HFFc6 (cell line): ENCODE data around the gene PLEKHA7. TPM values are rescaled to one million over a fixed set of nuclear protein-coding genes. Genes with fewer than 3 reads are reported as not detected.
"Not testable (repeated sequence)": the region's sequence is repeated elsewhere in the genome, so short reads cannot be mapped to it uniquely, and the experiment has no call there.

Experiments
- DNase-seq: peaks from one replicate; pipeline ENCODE4 v3.0.0-alpha.2; 2018
- H3K27ac Mint-ChIP-seq: 2 replicates; pipeline ENCODE4 v1.8.0; 2020; ENCODE audit warnings: mild to moderate bottlenecking, mixed read lengths
- H3K27me3 Mint-ChIP-seq: 2 replicates; pipeline ENCODE4 v1.8.0; 2021; ENCODE audit warnings: mild to moderate bottlenecking, moderate library complexity, mixed read lengths; ENCODE audit not compliant: insufficient read depth
- H3K36me3 Mint-ChIP-seq: 2 replicates; pipeline ENCODE4 v1.8.0; 2021; ENCODE audit warnings: low read depth, mixed read lengths
- H3K4me1 Mint-ChIP-seq: 2 replicates; pipeline ENCODE4 v1.8.0; 2020; ENCODE audit warnings: low read depth, mixed read lengths
- H3K4me3 Mint-ChIP-seq: 2 replicates; pipeline ENCODE4 v1.8.0; 2020; ENCODE audit warnings: mild to moderate bottlenecking, moderate library complexity, mixed read lengths
- H3K9me3 Mint-ChIP-seq: 2 replicates; pipeline ENCODE4 v1.8.0; 2020; ENCODE audit warnings: mild to moderate bottlenecking, mixed read lengths
- total RNA-seq, 6 experiments: library from RNA; stranded (reverse); fragmentation: NEBNext Ultra II Directional; extraction: Animal tissue kit (Norgen Biotek cat#: 25700); gene quantifications; 2 replicates in 1 of 6; 3 replicates in 5 of 6; pipeline ENCODE4 v1.2.3, GENCODE V29; 2021
- TF ChIP-seq, protein P1 (sequence below): fragments of 200-600 bp; sonication (generic); IDR thresholded peaks from 2 replicates; pipeline ENCODE4 v1.5.0; 2021; ENCODE audit warnings: antibody characterized with exemption, mild to moderate bottlenecking

The PLEKHA7 gene
- total RNA-seq, 6 experiments from 2014 or later = 0.07 to 0.24 (median 0.08) TPM; not detected in 3

GRCh38 chr11:16867097-16867496 lies 147.1 kb downstream of the PLEKHA7 start:
- no peaks in the 10 kb centered on the region for H3K36me3 Mint-ChIP-seq
- H3K4me3 Mint-ChIP-seq = no peak overlapping the region
- peaks cover 7% of the 10 kb centered on the region; the same call in 1 of the 2 replicates for H3K4me1 Mint-ChIP-seq
- H3K27ac Mint-ChIP-seq = no peak overlapping the region
- TF ChIP-seq, protein P1, sequence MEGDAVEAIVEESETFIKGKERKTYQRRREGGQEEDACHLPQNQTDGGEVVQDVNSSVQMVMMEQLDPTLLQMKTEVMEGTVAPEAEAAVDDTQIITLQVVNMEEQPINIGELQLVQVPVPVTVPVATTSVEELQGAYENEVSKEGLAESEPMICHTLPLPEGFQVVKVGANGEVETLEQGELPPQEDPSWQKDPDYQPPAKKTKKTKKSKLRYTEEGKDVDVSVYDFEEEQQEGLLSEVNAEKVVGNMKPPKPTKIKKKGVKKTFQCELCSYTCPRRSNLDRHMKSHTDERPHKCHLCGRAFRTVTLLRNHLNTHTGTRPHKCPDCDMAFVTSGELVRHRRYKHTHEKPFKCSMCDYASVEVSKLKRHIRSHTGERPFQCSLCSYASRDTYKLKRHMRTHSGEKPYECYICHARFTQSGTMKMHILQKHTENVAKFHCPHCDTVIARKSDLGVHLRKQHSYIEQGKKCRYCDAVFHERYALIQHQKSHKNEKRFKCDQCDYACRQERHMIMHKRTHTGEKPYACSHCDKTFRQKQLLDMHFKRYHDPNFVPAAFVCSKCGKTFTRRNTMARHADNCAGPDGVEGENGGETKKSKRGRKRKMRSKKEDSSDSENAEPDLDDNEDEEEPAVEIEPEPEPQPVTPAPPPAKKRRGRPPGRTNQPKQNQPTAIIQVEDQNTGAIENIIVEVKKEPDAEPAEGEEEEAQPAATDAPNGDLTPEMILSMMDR = no peak
- no peak for DNase-seq
- H3K27me3 Mint-ChIP-seq = peaks cover 14% of the 10 kb centered on the region
- no peaks in the 10 kb centered on the region for H3K9me3 Mint-ChIP-seq

GRCh38 chr11:16864428-16864827 lies 149.8 kb downstream of the PLEKHA7 start:
- H3K27me3 Mint-ChIP-seq = peaks cover 18% of the 10 kb centered on the region
- not testable (repeated sequence) for H3K9me3 Mint-ChIP-seq, H3K4me1 Mint-ChIP-seq, DNase-seq, H3K36me3 Mint-ChIP-seq, H3K27ac Mint-ChIP-seq, H3K4me3 Mint-ChIP-seq

- no peaks in the 10 kb centered on the region for H3K9me3 Mint-ChIP-seq
- DNase-seq = no peak
- peaks cover 23% of the 10 kb centered on the region for H3K27me3 Mint-ChIP-seq
- no peak overlapping the region for H3K4me3 Mint-ChIP-seq
- H3K27ac Mint-ChIP-seq = no peak overlapping the region
- H3K4me1 Mint-ChIP-seq = no peaks in the 10 kb centered on the region
- TF ChIP-seq, protein P1 = no peak
- H3K36me3 Mint-ChIP-seq = no peaks in the 10 kb centered on the region
These were observed 150.8 kb downstream of the PLEKHA7 start for GRCh38 chr11:16863389-16863788.

DNA sequence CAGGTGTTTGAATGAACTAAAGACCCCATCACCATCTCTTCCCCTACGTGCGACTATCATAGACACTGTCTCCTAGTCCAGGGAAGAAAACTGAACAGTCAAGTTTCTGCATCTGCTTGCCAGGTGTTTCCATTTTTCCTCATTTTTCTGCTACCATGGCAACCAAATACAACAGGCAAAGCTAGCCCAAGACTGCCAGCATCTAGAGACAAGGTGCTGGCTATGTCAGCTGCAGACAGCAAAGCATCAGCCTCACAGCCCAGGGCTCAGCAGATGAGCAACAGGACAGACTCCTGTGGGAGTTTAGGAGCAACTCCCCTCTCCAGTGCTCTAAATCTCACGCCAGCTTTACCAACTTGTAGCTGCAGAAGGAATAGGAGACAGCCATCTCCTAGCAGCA lies 151.5 kb downstream of the PLEKHA7 start:
- Mint-ChIP-seq H3K27ac (no peak overlapping the region), H3K27me3 (peaks cover 23% of the 10 kb centered on the region), H3K36me3 (no peaks in the 10 kb centered on the region), H3K4me1 (no peaks in the 10 kb centered on the region), H3K4me3 (no peak overlapping the region), H3K9me3 (no peaks in the 10 kb centered on the region)
- TF ChIP-seq, protein P1 = no peak
- no peak for DNase-seq

- TF ChIP-seq, protein P1 = no peak
- no peak for DNase-seq
- Mint-ChIP-seq H3K9me3 (no peaks in the 10 kb centered on the region), H3K4me1 (no peaks in the 10 kb centered on the region), H3K27me3 (peaks cover 23% of the 10 kb centered on the region), H3K4me3 (no peak overlapping the region), H3K36me3 (no peaks in the 10 kb centered on the region), H3K27ac (no peak overlapping the region)
These were observed 152.4 kb downstream of the PLEKHA7 start for GRCh38 chr11:16861862-16862261.

GRCh38 chr11:16860617-16861016 lies 153.6 kb downstream of the PLEKHA7 start:
- Mint-ChIP-seq H3K27ac (no peak overlapping the region), H3K9me3 (no peaks in the 10 kb centered on the region)
- DNase-seq = no peak

More at GRCh38 chr11:16860617-16861016, 153.6 kb downstream of the PLEKHA7 start:
- no peaks in the 10 kb centered on the region for H3K36me3 Mint-ChIP-seq
- no peak overlapping the region for H3K4me3 Mint-ChIP-seq
- TF ChIP-seq, protein P1 = no peak
- no peaks in the 10 kb centered on the region for H3K4me1 Mint-ChIP-seq
- peaks cover 32% of the 10 kb centered on the region for H3K27me3 Mint-ChIP-seq
